NCI-H2107 treated with DMSO at 0.1 percent for 48 hours (cell line): Measurements from ENCODE around the gene MCF2.

Source experiments
- DNase-seq: peaks from one replicate; lab custom pipeline; 2025; ENCODE audit not compliant: unreplicated experiment; lab: John Stamatoyannopoulos, UW

Gene MCF2

GRCh38 chrX:139639253-139639652 lies 68.7 kb downstream of the MCF2 start:
- DNase-seq, result no peak

DNA sequence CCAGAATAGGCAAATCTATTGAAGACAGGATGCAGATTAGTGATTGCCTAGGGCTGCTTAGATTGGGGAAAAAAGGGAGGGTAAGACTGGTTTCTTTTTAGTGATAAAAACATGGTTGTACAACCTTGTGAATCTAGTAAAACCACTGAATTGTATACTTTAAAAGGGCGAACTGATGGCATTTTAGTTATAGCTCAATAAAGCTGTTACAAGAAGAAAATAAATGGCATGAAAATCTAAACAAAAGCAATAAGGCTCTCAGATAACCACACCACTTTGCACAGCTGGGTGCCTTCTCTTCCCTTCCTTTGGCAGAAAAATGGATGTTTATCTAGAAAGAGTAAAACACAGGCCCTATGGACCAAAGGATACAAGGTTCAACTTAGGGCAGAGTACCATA lies 107.9 kb downstream of the MCF2 start:
- no peak for DNase-seq

DNA sequence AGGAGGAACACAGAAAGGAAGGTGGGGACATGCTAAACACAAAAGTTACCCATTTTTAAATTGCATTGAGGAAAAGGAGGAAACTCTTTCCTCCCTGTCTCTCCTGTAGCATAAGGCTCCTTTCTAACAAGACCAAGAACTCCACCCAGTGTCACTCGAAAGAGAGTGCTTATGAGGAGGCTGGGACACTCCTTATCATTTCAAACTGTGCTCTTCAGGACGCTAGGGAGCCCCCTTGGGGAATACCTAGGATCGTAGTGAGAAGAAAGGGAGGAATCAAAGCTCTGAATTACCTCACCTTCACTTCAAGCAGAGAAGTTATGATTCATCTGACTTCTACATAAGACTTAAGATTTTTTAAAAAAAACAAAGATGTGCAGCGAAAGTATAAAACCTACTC lies 111.9 kb downstream of the MCF2 start:
- DNase-seq, result no peak

DNA sequence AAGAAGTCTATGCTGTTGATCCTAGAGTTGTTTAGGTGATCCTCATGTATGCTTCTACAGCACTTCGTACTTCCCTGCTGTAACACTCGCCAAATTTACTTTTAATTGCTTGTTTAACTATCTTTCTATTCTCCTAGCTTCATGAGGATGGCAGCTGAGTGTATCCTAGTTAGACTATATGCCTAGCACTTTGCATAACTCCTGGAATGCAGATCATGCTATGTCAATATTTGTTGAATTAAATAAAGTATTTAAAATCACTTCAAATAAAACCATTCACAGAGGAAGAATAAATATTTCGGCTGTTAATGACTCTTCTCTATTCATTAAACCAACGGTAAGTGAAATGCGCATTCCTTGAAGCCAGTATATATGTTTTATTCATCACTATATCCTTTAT lies 122.4 kb downstream of the MCF2 start:
- no peak for DNase-seq

GRCh38 chrX:139581068-139581467 lies 126.9 kb downstream of the MCF2 start:
- no peak for DNase-seq

DNA sequence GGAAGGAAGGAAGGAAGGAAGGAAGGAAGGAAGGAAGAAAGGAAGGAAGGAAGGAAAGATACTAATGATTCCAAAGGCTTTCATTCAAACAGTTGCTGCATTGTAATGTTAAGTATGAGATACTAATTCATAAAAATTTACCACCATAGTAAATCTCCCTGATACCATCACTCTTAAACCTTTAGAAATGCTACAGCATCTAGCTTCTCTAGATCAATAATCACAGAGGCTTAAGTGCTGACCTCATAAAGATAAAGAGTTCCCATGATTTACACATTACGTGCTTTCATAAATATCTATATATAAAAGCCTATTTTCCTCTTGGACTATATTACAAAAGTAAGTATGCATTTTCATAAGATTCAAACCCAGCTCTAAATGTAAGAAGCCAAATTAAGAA lies 141.0 kb downstream of the MCF2 start:
- DNase-seq, result no peak

- no peak for DNase-seq
Measured at GRCh38 chrX:139563251-139563650, 144.7 kb downstream of the MCF2 start.

GRCh38 chrX:139560221-139560620 lies 147.7 kb downstream of the MCF2 start:
- DNase-seq, result no peak

DNA sequence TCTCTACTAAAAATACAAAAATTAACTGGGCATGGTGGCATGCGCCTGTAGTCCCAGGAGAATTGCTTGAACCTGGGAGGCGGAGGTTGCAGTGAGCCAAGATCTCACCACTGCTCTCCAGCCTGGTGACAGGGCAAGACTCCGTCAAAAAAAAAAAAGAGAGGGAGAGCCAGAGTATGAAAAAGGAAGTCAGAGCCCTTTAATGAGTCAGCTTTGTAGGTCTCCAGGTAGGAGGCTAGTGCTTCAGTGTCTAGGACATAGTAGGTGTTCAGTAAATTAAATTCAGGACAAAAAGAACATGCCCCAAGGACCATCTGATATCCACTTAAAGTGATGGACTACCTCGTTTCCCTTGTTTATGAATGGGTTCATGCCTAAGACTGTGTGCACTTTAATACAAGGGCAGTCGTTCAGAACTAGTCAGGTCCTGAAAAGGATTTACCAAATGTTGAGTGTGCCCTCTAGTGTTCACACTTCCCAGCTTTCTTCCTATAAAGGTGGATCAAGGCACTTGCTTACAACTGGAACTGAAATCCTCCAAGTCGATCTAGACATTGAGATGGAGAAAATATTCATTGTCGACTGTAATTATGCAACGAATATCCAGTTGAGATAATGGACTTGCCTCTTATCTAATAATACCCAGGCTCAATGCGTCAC lies 148.5 kb downstream of the MCF2 start:
- DNase-seq, result peak; percentile 8

DNA sequence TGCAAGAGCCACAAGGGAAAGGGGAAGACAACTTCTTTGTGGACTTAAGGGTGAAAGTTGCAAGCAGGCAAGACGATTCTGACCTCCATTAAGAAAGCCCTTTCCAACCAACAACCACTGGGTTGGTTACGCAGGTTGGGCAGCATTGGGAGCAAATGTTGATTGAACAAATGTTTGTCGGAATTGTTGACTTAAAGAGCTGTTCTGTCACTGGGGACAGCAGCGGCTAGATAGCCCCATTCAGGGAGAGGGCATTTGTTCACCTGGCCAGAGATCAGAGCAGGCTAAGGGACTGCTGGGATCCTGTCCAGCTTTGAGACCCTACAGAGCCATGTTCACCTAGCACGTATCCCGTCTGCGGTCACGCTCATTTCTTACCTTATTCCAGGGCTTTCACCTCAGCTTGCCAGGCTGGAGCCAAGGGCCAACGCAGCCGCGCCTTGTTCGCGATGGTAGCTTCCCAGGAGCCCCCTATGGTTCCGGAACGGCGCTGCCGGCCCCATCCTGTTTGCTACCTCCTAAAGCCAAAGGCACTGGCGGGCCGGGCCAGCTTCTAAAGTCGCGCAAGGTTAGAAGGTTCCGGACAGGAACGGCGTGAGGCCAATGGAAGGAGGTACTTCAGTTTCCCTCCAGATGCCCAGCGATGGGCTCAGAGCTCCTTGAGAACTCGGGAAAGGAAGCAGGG lies 152.8 kb downstream of the MCF2 start:
- DNase-seq, result no peak

- DNase-seq, result no peak
Measured at GRCh38 chrX:139554376-139554775, 153.6 kb downstream of the MCF2 start.

DNA sequence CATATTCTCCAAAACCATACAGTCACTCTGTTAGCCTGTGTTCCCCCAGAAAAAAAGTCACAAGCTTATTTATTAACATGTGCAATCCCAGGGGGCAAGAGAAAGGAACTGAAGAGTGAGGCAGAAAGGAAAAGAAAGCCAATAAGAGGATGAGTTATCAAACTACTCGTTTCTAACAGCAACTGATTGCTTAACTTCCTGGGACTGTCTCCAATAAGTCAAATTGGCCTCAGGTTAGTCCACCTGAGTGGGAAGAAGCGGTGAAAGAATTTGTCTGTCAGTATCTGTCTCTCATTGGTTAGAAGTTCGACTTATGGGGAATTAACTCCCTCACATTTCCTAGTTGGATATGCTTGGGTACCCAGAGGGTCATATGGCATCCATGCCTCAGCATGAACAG lies 163.4 kb downstream of the MCF2 start:
- DNase-seq, result no peak

DNA sequence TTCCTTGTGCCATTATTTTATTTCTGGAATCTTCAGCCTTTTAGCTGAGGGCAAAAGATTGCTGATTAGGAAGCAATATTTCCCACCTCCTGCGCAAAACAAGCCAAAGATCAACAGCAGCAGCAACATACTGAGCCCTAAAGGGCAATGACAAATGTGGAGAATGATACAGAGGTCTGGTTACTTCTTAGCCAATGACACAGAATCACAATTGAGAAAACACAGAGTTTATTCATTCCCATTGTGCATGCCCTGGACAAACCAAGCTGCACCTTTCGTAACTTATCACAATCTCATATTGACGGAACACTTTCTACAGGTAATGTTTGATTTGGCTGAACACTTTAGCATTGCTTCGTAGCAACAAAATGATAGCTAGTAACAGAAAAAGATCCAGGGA lies 164.0 kb downstream of the MCF2 start:
- no peak for DNase-seq

DNA sequence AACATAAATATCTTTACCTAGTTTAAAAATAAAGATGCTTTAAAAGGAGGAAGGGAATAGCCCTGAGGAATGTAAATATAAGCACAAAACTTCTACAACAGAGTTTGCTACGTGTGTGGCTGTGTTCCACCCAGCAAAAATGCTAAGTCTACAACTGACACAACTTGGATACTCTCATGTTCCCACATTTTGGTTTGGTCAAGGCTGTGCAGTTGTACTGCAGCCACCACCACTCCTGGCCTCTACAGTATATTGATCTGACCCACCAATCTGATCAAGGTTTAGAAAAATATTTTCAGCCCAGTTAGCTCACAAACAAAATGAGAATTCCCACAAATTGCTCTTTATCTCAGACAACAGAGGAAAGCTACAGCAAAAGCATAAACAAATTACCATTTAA lies 165.3 kb downstream of the MCF2 start:
- no peak for DNase-seq

DNA sequence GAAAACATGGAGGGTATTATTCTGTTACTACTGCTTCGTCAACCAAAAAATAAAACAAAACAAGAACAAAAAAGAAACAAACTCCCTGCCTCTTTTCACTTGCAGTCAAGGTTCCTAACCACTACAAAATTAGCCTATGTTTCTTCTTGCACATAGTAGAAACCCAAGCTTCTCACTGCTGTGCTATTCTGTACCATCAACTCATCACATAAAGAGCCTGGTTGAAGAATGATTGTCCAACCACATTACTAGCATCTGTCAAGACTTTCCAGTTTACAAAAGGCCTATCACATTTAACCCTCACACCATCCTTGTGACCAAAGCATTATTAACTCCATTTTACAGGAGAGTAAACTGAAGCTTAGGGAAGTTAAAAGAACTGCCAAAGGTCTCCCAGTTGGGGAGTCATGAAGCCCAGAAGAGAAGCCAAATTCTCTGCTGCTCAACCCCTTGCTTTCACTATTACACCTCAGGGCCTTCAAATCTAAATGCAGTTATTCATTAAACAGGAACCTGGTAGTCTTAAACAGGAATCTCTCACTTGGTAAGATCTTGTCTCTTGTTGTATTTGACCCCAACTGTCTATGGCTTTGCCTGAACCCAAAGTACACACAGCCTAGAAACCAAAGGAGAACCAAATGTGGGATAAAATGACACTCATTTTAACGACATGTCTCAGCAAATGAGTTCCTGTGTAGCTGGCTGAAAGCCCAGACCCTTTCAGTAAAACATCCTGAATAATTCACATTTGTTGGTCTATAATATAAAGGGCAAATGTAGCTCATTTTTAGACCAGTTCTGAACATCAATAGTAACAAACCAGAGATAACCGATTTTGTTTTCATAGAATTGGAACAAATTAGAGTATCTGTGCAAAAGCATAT lies 168.8 kb downstream of the MCF2 start:
- no peak for DNase-seq

DNA sequence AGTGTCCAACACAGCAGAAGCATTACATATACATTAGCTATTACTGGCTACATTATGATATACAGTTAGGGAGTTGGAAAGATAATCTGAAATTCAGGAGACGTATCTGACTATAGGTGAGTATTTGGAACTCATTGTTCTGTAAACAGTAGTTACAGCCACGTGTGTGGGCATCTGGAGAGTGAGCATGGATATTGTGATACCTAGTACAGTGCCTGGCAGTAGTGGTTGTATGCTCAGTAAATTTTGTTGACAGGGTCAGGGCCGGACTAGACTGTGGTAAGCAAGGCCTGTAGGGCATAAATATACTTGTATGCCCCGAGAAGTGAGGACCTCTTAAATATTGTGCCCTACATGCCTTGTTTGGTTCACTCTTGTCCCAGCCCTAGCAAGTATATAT lies 174.5 kb downstream of the MCF2 start:
- no peak for DNase-seq

DNA sequence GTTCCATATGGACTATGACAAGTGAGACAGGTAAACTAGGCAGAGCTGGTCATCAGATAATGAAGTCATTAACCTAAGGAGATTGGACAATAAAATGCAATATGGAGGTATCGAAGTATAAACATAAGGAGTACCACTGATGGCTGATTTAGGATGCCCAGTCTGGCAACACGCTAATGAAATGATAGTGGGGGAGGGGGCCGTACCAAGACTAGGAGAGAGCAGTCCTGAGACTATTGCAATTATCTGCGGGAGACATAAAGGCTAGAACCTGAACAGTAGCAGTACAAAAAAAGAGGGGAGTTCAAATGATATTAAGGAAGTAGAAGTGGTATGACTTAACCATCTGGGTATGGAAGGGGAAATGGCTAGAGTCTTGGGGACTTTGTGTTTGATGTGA lies 175.1 kb downstream of the MCF2 start:
- DNase-seq, result no peak
